Heart right ventricle (tissue), 16 donors: Measurements from ENCODE around the gene CBS. TPM values are rescaled to one million over a fixed set of nuclear protein-coding genes. Genes with fewer than 3 reads are reported as not detected.

Experiments
- ATAC-seq, 8 donors: fragments of 200-7000 bp; cut with Tn5 transposase; one replicate each; pipeline ENCODE4 v1.9.1; 2020; ENCODE audit warnings: mild to moderate bottlenecking in 8 of 8, moderate library complexity in 8 of 8, moderate number of reproducible peaks in 1 of 8
- DNase-seq, 2 donors: peaks; one replicate each; pipeline ENCODE4 v3.0.0-alpha.2; 2020
- H3K27ac ChIP-seq, 10 donors: fragments of 200-600 bp; sonication (generic) in 2 of 10; one replicate each; pipeline versions ENCODE4 v1.5.0 to v1.8.0; 2020 to 2022; ENCODE audit warnings: mild to moderate bottlenecking in 3 of 10
- H3K27me3 ChIP-seq, 7 donors: fragments of 200-600 bp; one replicate each; pipeline ENCODE4 v1.8.0; 2021 to 2022; ENCODE audit warnings: mild to moderate bottlenecking in 2 of 7
- H3K36me3 ChIP-seq, 9 donors: fragments of 200-600 bp; sonication (generic) in 1 of 9; one replicate each; pipeline versions ENCODE4 v1.5.0 to v1.8.0; 2020 to 2022; ENCODE audit warnings: mild to moderate bottlenecking in 2 of 9
- H3K4me1 ChIP-seq, 9 donors: fragments of 200-600 bp; sonication (generic) in 1 of 9; one replicate each; pipeline versions ENCODE4 v1.5.0 to v1.8.0; 2020 to 2022; ENCODE audit warnings: mild to moderate bottlenecking in 4 of 9
- H3K4me3 ChIP-seq, 10 donors: fragments of 200-600 bp; sonication (generic) in 2 of 10; one replicate each; pipeline versions ENCODE4 v1.5.0 to v1.8.0; 2020 to 2022; ENCODE audit warnings: mild to moderate bottlenecking in 7 of 10, moderate library complexity in 2 of 10
- H3K9me3 ChIP-seq, 11 donors: fragments of 200-600 bp in 10 of 11; sonication (generic) in 2 of 11; one replicate each; pipeline versions ENCODE4 v1.5.0 to v1.8.0; 2013 to 2022; ENCODE audit warnings: mild to moderate bottlenecking in 2 of 11, control low read depth in 1 of 11, moderate library complexity in 1 of 11
- WGBS, 2 donors: extraction: QIAGEN DNeasy Blood & Tissue Kit; methylation state at CpG; one replicate each; pipeline ENCODE4 v1.1.7; 2013; ENCODE audit warnings: inconsistent platforms in 1 of 2; 5-methylcytosine and 5-hydroxymethylcytosine counted together
- intact Hi-C, 10 donors: fragments of 100-400 bp; cut with DNase I; formaldehyde crosslinking; loops; one replicate each; pipeline versions ENCODE4 v1.11.1 to v1.14.2; 2022
- polyA plus RNA-seq, 2 donors: library from polyadenylated mRNA; stranded (reverse); fragments of 200-250 nt; gene quantifications; one replicate each; pipeline ENCODE4 v1.2.3, GENCODE V29; 2013
- total RNA-seq, 10 donors: library from RNA; stranded (reverse); fragmentation: NEBNext Ultra II Directional in 3 of 10; extraction: Animal tissue kit (Norgen Biotek cat#: 25700) in 3 of 10; gene quantifications; one replicate each; pipeline versions ENCODE4 v1.2.1 to v1.2.4, GENCODE V29; 2021 to 2023
- TF ChIP-seq, protein P1 (sequence below), 9 donors: fragments of 200-600 bp; sonication (generic) in 2 of 9; IDR thresholded peaks; one replicate each; pipeline versions ENCODE4 v1.5.0 to v1.8.0; 2021 to 2022; ENCODE audit warnings: antibody characterized with exemption in 9 of 9, mild to moderate bottlenecking in 5 of 9, moderate library complexity in 1 of 9
- donor health status: Arrhythmogenic right ventricular cardiomyopathy.
- donor health status: ischemic (EF 13 %, LVEDD 7.1; RV severe dilation, severe dysfunction).
- donor health status: healthy with polysubstance abuse.
- donor health status: DM: no; HTN: yes; CAD: no.
- donor health status: DM: no; HTN: no; CAD: no.
- donor health status: ischemic (EF 25% LVEDD 6.9; RV normal size, moderate dysfunction).
- donor health status: ischemic (EF 25% LVEDD 5.7; RV mildly dilated, moderate dysfunction).
- donor health status: healthy.
- donor health status: DM: yes; HTN: yes; CAD: no.
- donor health status: Ischemic cardiomyopathy.
- donor health status: ischemic (EF 35%, LVEDD 5.7; RV mildly dilated, moderate dysfunction).
- donor health status: nonischemic (EF 11% LVEDD 7.7; RV severe dilation, severe dysfunction).
- donor health status: DM: yes; HTN: yes; CAD: no.
- donor health status: PGD.
- donor health status: ischemic (EF 29% LVEDD 5.4; RV normal size, mild dysfunction).
- donor health status: nonischemic (EF 23%, LVEDD 6.1; RV moderate dilation, normal function).

Gene CBS
- total and polyA plus RNA-seq, 12 donors = 4.0 to 22.1 (median 5.4) TPM

DNA sequence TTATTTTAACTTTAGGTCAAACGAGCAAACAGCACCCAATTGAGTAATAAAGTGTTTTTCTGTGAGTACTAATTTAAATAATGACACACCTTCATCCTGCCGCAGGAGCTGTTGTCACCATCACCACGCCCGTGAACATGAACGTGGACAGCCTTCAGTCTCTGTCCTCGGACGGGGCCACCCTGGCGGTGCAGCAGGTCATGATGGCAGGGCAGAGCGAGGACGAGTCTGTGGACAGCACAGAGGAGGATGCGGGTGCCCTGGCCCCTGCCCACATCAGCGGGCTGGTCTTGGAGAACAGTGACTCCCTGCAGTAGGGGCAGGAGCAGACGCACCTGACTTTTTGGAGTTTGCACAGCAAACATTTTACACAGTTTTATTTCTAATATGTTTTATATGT lies 45.9 kb downstream of the CBS start:
- ATAC-seq (no peak), DNase-seq (no peak)
- Histone ChIP-seq H3K4me1 (peaks cover 0 to 7% (median 0%) of the 10 kb centered on the region in 9 donors), H3K27ac (no peak overlapping the region), H3K27me3 (no peaks in the 10 kb centered on the region), H3K4me3 (no peak overlapping the region), H3K9me3 (no peaks in the 10 kb centered on the region), H3K36me3 (peaks cover 0 to 95% (median 18%) of the 10 kb centered on the region in 9 donors)
- intact Hi-C loops = no loop called here
- 91 to 96% methylated on average over 13 of the region's 13 CpGs for WGBS, 2 donors
- TF ChIP-seq, protein P1, sequence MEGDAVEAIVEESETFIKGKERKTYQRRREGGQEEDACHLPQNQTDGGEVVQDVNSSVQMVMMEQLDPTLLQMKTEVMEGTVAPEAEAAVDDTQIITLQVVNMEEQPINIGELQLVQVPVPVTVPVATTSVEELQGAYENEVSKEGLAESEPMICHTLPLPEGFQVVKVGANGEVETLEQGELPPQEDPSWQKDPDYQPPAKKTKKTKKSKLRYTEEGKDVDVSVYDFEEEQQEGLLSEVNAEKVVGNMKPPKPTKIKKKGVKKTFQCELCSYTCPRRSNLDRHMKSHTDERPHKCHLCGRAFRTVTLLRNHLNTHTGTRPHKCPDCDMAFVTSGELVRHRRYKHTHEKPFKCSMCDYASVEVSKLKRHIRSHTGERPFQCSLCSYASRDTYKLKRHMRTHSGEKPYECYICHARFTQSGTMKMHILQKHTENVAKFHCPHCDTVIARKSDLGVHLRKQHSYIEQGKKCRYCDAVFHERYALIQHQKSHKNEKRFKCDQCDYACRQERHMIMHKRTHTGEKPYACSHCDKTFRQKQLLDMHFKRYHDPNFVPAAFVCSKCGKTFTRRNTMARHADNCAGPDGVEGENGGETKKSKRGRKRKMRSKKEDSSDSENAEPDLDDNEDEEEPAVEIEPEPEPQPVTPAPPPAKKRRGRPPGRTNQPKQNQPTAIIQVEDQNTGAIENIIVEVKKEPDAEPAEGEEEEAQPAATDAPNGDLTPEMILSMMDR (IDR thresholded peaks at IDR 0.05) = no peak

DNA sequence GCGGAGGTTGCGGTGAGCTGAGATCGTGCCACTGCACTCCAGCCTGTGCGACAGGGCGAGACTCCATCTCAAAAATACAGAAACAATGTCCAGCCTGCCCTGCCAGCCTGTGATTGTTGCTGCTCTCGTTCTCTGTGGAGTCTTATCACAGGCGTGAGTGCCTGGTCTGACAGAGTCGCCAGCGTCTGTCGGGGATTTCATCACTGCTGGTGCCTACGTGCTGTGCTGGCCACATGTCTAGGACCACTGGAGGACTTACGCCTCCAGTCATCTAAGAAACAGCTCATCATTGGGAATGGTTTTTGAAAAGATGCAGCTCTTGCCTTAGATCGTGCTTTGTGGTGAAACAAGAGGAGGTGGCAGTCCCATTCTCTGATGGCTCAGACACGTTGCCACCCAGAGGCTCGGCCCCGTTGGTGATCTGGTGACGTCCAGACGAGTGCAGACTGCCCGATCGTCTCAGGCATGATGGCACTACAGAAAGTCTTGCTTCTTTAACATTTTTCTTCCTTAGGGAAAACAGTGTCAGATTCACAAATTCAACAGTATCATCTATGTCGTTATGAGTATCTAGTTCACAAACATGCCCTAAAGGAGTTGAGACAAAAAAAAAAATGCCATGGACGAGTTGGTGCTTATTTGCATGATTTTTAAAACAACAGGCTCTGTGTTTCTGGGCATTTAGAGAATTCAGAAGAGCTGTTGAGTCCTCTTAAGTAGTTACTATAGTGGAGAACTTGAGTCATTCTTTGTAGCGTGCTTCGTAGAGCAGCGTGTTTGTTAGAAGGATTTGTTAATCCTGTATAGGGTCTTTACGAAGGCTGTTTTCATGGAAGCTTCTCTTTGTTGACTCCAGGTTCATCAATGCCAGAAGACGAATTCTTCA lies 47.5 kb downstream of the CBS start:
- DNase-seq (no peak), ATAC-seq (peak in 2 of 8 donors; percentile 26 to 78)
- 77 to 81% methylated on average over 27 of the region's 27 CpGs for WGBS, 2 donors
- H3K9me3 ChIP-seq = no peaks in the 10 kb centered on the region
- H3K4me1 ChIP-seq = no peaks in the 10 kb centered on the region
- H3K27me3 ChIP-seq = no peaks in the 10 kb centered on the region
- no peak overlapping the region for H3K27ac ChIP-seq
- intact Hi-C loops = no loop called here
- TF ChIP-seq, protein P1 (IDR thresholded peaks at IDR 0.05) = no peak
- no peak overlapping the region for H3K4me3 ChIP-seq
- peaks cover 0 to 97% (median 18%) of the 10 kb centered on the region in 9 donors for H3K36me3 ChIP-seq

DNA sequence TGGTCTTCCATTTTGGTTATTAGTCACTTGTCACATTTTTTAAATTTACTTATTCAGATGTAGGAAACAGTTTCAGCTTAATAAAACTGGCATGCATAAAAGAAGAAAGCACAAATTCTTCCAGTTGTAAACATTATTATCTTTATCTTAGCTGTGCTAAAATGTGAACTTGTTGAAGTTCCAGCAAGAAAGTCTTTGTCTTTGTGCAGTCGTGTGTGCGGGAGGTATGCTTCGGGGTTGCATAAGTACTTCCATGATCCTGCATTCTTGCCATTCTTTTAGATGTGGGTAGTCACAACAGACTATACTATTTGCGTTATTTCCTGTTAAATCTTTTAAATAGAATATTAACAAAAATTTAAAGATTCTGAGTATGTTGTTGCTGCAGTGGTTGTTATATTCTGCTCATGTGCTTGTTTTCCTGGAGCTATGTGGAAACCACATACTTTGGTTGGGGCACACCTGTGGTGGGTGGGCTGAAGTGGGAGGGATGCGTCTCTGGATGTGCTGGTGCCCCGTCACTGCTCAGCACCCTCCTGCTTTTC lies 49.9 kb downstream of the CBS start:
- Histone ChIP-seq H3K27ac (no peak overlapping the region), H3K4me3 (no peak overlapping the region), H3K27me3 (no peaks in the 10 kb centered on the region), H3K4me1 (no peaks in the 10 kb centered on the region), H3K36me3 (peaks cover 0 to 97% (median 13%) of the 10 kb centered on the region in 9 donors), H3K9me3 (no peaks in the 10 kb centered on the region)
- 86 to 87% methylated on average over 6 of the region's 6 CpGs for WGBS, 2 donors
- TF ChIP-seq, protein P1 (IDR thresholded peaks at IDR 0.05) = no peak
- ATAC-seq = no peak
- intact Hi-C loops = no loop called here
- no peak for DNase-seq

DNA sequence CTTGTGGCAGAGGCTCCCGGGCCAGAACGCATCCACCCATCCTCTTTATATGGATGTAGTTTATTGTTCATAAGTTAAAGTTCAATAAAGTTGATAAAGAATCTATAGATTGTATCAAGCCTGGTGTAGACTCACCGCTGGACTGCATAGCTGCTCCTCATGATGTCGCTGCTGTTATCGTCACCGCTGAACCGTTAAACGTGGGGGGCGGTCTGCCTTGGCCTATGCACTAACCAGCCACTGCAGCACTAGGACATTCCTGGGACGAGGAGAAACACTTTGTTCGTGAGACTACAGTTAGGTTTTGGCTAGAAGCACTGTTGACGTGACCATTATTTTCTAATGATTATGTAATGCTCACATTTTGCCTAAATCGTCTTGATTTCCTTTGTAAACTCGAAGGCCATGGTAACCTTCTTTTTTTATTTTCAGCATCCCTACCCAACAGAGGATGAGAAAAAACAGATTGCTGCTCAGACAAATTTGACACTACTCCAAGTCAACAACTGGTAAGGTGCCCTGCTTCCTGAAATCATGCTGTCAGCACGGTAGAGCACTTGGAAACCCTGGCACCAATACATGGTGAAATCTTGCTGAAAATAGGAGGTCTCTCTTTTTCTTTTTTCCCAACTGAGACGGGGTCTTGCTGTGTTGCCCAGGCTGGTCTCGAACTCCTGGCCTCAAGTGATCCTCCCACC lies 51.0 kb downstream of the CBS start:
- Histone ChIP-seq H3K27ac (no peak overlapping the region), H3K36me3 (peaks cover 0 to 97% (median 16%) of the 10 kb centered on the region in 9 donors), H3K27me3 (no peaks in the 10 kb centered on the region), H3K4me3 (no peak overlapping the region), H3K9me3 (no peaks in the 10 kb centered on the region), H3K4me1 (no peaks in the 10 kb centered on the region)
- ATAC-seq (peak in 3 of 8 donors; percentile 17 to 44 (median 40)), DNase-seq (no peak)
- intact Hi-C loops = no loop called here
- 64 to 74% methylated on average over 17 of the region's 17 CpGs for WGBS, 2 donors
- TF ChIP-seq, protein P1 (IDR thresholded peaks at IDR 0.05) = no peak
